GM21528 (cell line): ENCODE data around the gene SSTR4.
"Not testable (repeated sequence)": the region's sequence is repeated elsewhere in the genome, so short reads cannot be mapped to it uniquely, and the experiment has no call there.

ENCODE experiments used
- ATAC-seq: cut with Tn5 transposase; IDR thresholded peaks from one replicate; pipeline ENCODE4 v1.9.1; 2021; ENCODE audit warnings: mild to moderate bottlenecking, moderate library complexity; ENCODE audit not compliant: unreplicated experiment, low FRiP score

The SSTR4 gene, protein sequence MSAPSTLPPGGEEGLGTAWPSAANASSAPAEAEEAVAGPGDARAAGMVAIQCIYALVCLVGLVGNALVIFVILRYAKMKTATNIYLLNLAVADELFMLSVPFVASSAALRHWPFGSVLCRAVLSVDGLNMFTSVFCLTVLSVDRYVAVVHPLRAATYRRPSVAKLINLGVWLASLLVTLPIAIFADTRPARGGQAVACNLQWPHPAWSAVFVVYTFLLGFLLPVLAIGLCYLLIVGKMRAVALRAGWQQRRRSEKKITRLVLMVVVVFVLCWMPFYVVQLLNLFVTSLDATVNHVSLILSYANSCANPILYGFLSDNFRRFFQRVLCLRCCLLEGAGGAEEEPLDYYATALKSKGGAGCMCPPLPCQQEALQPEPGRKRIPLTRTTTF

DNA sequence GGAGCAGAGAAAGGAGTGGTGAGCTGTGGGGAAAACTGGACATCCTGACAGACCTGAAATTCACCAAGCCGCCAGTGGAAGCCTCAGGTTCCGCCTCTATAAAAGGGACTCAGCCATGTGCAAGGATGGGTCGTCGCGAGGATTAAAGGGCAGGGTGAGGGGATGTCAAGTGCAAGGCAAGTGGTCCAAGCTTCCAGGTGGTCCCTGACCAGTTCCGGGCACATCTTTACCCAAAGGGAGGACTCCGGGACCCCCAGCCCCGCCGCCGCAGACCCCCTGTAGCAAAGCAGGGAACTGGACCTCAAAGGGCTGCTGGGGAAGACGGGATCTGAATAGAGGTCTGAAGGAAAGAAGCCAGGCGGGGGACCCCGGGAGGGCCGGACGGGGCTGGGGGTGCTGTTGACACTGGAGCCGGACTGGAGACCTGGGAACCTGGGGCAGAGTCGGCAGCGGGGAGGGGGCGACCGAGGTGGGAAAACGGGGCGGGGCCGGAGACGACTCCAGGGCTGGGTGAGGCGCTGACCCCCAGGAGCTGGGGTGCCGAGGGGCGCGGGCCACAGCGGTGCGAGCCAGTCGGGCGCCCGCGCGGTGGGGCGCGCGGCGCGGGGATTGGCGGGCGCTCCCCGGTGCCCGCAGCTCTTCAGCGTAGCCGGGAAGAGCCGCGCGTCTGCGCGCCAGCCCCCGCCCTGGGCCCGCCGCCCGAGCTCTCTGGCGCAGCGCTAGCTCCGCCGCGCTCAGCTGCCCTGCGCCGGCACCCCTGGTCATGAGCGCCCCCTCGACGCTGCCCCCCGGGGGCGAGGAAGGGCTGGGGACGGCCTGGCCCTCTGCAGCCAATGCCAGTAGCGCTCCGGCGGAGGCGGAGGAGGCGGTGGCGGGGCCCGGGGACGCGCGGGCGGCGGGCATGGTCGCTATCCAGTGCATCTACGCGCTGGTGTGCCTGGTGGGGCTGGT lies at the start of gene SSTR4:
Gene SSTR4 (plus strand): TSS at position 592 of the 951 bp plus-strand sequence. CDS start 172 bp downstream, at position 764.
- ATAC-seq = no peak

DNA sequence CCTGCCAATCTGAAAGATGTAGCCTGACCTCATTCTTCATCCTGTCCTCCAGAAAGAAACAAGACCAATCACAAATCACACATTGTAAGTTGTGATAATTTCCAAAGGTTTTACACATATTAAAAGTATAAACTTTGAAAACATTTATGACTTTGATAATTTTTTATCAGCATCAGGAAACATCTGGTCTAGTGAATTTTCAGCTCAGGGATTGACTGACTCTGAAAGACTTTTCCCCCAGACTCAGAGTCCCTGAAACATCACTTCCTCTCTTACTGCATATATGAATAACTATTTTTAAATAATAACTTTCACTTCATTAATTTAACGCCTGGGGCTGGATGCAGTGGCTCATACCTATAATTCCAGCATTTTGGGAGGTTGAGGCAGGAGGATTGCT lies 48.5 kb upstream of the SSTR4 start:
- no peak for ATAC-seq

DNA sequence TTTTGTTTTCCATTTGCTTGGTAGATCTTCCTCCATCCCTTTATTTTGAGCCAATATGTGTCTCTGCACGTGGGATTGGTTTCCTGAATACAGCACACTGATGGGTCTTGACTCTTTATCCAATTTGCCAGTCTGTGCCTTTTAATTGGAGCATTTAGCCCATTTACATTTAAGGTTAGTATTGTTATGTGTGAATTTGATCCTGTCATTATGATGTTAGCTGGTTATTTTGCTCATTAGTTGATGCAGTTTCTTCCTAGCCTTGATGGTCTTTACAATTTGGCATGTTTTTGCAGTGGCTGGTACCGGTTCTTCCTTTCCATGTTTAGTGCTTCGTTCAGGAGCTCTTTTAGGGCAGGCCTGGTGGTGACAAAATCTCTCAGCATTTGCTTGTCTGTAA lies 43.7 kb upstream of the SSTR4 start:
- not testable (repeated sequence) for ATAC-seq

DNA sequence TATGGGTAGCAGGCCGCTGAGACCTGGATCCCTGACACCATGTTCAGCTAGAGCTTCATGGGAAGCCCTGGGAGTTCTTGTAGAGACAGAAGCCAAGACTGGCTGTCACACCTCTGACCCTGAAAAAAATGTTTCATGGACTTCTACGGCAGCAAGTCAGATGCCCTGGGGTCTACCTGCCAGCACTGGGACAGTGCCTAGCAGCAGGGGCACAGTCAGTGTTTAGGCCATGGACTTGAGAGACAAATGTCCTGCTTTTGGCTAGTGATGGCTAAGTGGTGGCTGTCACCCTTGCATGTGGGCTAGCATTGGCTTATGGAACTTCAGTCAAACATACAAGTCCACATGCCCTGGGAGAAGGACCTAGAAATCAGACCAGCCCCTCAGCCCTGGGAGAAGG lies 41.3 kb upstream of the SSTR4 start:
- ATAC-seq = no peak

DNA sequence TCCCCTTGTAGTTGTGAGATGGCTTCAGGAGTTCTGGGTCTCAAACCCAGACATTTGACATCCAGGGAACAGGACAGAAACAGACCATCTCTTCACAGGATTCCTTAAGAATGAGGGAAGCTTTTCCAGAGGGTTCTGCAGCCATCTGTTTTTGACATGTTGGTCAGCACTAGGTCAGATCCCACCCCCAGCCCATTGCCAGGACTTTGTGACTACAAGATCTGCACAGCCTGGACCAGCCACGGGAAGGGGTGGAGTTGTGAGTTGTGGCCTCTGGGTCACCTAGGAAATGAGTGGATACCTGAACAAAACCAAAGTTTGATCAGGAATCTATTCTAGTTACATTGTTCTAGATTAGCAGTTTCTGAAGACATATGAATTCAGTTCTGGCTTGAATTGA lies 39.2 kb upstream of the SSTR4 start:
- no peak for ATAC-seq

DNA sequence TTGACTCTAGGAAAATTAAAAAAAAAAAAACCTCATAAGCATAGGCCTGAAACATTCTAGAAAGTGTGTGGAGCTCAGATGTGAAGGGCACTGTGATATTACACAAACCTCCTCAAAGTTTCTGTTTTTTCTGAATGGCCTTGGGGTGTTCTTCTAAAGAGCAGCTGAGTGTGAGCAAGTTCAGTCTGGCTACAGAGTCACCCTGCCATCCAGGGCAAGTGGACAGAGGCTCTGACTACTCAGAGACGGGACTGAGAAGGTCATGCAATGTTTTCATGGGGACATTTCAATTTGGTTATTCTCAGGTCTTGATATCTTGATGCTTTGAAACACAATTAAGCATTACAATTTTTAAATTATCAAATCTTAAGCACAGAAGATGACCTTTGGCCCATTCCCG lies 36.6 kb upstream of the SSTR4 start:
- no peak for ATAC-seq

DNA sequence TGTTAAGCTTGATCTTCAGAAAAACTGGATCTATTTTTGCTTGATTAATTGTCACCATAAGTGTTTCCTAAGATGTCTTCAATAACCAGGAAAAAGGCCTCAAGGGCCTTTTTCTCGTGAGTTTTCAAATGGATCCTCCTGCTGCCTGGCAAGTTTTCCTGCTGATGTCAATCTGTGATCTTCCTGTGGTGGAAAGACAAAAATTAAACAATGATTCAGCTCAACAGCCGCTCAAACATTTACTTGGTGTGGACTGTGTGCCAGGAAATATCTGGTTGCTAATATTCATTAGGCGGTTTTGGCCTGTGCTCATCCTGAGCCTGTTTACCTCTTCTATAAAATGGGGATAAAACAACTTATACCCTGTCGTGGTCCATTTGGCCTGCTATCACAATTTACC lies 35.4 kb upstream of the SSTR4 start:
- no peak for ATAC-seq

DNA sequence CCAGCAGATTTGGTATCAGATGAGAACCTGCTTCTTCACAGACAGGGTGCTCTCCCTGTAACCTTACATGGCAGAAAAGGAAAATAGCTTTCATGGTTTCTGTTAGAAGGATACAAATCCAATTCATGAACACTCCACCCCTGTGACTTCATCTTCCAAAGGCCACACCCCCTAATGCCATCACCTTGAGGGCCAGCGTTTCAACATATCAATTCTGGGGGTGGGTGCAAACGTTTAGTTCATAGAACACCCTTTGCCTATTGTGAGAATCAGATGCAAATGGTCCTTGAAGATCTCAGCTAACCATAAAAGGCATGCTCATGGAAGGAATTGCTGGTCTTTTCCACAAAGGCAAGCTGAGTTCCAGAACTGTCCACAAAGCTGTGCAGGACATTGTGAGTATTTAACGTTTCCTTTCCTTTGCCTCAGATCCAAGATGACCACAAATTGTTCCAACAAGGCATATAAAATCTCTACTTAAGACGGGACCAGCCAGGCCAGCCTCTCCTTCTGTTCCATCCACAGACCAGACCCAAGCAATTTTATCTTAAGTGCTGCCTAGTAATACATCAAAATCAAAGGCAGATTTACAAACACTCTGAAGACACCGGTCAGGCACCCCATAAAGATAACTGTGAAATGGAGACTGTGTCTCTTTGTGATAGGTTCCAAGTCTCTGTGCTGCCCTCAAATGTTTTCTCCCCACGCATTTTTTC lies 34.7 kb upstream of the SSTR4 start:
- no peak for ATAC-seq

DNA sequence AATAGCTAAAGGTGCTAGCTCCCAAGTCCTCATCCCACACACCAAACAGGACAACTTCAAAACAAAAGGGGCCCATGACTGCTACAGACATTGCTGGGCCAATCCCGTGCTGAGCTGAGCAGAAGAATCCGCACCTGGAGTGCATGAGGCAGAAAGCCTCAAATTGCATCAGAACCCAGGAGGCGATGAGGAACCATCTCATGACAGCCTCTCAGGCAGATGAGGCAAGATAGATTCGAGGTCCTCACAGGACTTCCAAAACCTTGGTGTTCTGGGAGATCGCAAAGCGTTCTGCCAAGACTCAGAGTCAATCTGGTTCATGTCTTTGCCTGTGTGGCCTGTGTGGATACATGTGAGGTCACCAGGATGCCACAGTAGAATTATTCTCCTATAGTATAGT lies 32.8 kb upstream of the SSTR4 start:
- ATAC-seq = no peak

DNA sequence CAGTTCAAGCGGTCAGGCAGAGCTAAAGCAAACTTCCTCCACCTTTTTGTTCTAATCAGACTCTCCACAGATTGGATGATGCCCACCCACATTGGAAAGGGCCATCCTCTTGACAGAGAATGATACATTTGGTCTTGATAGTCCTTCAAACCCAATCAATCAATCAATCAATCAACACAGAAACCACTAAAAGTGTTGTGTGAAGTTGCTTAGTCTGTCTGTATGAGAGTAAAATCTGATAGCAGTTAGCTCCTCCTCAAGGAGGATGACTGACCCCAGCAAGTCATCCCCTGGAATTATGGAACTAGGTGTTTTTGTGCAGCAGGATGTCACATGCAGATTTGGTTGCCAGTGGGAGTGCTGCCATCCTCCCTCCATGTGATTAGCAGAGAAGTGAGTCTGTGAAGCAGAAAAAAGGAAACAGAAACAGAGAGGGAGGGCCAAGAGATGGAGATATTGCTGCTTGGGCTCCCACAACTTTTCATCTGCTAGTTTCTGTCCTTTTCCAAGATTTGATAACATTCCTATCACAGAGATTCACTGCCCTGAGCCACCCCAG lies 32.0 kb upstream of the SSTR4 start:
- no peak for ATAC-seq

DNA sequence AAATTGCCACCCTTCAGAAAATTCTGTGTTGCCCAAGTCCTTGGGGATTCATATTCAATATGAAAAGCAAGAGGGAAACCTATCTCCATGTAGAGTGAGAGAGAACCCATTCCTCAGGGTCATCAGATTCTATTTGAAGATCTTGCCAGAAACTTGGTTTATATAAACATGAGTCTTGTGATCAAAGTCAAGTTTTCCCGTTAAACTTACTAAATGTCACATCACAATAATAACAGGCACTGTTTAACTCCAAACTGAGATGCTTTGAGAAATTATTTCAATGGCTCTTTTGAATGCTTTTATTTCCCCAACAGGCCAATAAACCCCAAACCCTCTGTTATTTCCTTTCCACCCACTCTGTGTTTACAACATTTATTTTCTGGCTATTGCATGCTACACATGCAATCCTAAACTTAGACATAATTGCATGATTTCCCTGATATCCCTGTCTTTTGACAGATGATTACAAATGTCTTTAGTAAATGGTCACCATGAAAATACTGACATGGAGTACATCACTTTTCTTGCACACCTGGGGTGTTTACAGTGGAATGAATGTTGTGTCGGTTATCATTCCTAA lies 31.1 kb upstream of the SSTR4 start:
- ATAC-seq = no peak

DNA sequence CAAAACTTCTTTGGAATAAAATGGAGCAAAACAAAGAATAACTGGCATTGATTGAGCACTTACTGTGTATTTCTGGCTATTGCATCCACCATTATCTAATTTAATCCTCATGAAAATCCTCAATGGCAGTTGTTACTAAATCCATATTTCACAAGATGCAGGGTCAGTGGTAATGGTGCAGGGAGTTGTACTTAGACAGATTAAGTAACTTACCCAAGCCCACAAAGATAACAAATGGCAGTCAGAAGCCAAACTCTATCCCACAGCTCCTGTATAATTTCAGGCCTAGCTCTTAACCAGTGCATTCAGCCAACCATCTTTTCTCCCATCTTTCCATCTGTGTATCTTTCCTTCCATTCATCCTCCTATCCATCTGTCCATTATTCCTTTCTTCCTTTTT lies 29.3 kb upstream of the SSTR4 start:
- no peak for ATAC-seq

DNA sequence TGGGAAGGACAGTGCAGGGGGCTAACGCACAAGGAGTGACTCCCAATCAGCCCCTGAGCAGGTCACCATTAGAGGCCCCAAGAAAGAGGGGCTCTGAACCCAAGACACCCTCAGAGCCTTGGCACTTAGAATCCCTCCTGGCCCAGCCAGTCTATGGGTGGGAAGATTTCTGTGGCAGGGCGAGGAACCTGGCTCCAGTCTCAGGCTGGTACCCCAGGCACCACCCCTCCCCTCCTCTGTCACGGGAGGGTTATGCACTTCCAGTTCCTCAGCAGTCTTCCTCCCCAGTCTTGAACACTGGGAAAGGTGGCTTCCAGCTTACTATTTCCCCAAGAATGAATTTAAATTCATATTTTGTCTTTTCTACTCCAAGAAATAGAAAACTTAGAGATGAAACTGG lies 27.6 kb upstream of the SSTR4 start:
- ATAC-seq = no peak

DNA sequence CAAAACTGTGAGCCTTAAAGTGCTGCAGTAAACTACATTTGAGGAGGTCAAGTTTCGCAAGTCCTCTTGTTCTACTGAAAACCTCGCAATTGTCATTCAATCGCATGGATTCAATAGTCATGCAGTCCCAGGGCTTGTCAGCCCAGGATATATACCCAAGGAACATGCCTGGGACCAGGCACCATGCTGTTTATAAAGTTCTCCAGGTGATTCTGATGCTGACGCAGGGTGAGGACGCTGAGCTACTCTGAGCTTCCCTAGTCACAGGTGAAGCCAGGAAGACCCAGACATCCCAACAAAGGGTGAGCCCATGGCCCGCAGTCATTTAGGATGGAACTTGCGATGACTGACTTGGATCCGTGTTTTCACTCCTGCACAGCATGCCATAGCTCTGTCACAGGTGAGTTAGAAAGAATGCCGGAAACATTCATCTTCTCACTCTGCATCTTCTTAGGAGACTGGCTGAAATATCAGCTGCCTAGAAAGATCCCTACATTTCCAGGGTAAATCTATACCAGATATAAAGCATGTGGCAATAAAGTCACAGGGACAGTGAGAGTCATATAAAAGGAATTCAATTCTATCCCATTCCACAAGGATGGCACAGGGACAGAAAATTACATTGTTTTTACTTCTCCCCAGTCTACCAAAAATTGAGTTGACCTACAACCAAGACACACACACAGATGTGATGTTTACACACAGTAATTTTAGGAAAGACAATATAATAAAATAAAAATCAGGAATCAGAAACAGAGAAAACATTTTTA lies 27.0 kb upstream of the SSTR4 start:
- ATAC-seq = no peak

DNA sequence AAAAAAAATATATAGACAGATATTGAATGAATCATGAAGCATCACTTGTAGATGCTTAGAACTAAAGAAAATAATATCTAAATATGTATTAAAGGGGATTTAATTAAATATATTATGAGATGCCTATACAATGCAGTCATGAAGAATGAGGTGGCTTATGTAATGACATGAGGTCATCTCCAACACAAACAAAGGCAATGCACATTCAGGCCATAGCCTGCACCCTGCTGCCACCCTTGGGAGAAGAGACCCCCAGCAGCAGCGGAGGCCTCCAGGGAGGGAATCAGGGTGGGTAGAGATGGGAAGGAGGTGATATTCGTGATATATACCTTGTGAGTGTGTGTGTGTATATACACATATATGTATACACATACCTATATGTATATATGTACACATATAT lies 26.4 kb upstream of the SSTR4 start:
- ATAC-seq = no peak

DNA sequence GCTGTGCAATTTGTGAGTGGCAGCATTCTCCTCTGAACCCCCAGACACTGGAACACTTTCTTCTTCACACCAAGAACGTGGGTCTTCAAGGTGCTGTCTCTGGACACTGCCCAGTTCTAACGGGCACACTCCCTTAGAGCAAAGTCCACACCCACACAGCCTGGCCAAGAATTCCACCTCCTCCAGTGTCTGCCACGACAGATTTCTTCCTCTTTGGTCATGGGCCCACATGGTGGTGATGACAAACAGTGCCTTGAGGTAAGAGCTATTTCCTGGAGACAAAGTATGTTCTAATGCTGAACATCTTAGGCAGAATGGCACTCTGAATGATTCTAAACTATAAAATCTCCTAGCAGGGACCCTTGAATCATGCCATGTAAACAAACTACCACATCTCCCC lies 25.5 kb upstream of the SSTR4 start:
- ATAC-seq = no peak

DNA sequence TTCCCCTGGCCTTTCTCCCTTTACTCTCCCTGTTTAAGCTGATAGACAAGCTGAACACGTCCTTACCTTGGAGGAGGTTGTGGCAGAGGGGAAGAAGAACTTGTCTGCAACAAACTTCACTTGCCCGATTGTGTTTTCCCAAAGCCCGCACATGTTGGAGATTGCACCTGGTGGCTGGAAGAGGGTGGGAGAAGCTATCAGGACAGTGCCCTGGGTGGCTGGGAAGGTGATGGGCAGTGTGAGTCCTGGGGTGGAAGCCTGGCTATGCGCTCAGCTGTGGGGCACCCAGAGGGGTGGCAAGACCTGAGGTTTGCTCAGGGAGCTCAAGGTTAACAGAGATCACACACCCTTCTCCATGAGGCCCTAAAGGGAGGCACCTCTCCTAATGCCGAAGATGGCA lies 25.0 kb upstream of the SSTR4 start:
- no peak for ATAC-seq

DNA sequence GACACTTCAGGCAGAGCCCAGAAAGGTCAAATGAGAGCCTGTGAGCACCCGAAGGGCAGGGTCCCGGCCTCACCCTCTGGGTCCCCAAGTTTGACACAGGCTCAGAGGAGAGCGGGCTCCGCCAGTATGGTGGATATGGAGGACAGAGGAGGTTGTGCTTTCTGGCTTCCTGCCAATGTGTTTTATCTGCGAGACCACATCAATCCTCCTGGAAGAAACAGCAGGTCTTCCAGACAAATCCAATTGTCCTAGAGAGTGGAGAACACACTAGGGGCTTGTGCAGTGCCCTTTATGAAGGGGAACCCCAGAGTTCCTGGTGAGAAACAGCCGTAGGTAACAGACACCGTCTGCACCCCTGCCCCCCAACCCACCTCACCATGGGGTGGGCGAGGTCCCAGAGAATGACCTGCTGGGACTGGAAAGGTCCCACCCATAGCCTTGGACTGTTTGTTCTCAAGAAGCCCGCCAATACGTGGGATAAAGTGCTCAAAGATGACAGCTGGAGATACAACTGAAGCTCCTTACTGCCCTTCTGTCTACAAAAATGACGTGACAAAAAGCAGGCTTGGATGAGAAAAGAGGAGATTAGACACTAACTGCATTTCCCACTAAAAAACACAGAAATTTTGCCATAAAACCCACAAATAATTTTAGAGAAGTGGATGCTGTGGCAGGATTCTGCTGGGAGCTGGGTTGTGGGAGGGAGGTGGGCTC lies 23.9 kb upstream of the SSTR4 start:
- no peak for ATAC-seq

DNA sequence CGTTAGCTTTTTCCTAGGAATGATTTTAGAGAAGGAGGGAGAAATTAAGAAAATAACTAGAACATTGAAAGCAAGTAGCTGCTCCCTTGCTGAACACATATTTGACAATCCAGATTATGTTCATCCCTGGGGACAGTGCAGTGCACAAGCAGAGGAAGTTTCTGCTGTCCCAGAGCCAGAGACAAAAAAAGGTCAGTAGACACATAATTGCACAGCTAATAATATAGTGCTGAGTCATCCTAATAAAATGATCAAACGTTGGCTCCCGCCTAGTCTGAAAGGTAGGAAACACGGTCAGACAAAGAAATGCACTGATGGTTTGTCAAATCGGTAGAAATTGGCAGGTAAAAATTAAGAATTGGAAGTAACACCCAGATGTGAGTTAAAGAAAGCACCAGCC lies 21.7 kb upstream of the SSTR4 start:
- no peak for ATAC-seq
